GM10266 (cell line): ENCODE results near the gene CT45A9.
"Not testable (repeated sequence)": the region's sequence is repeated elsewhere in the genome, so short reads cannot be mapped to it uniquely, and the experiment has no call there.

ENCODE experiments used
- DNase-seq: peaks from one replicate; pipeline ENCODE4 v3.0.0; 2012; ENCODE audit errors: extremely low spot score
- TF ChIP-seq, protein P1 (sequence below): IDR thresholded peaks from 2 replicates; pipeline ENCODE4 v1.5.1; 2012; ENCODE audit warnings: mild to moderate bottlenecking, low read depth; ENCODE audit not compliant: control insufficient read depth, insufficient read depth; ENCODE audit errors: missing control alignments

The CT45A9 gene

DNA sequence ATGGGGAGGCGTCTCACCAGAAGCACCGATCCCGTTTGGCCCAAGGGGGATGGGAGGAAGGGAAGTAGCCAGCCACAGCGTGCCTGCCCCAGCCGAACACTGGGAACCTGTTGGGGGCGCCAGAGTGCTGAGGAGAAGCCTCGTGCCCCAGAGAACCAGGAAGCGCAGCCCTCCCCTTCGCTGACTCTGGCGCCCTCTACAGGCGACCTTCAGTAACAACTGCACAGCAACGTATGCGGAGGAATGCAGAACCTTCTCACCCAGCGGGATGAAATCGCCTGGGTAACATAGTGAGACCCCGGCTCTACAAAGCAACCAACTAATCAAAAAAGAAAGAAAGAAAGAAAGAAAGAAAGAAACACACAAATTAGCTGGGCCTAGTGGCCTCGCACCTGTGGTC, at the start of gene CT45A9:
CT45A9 (minus strand) TSS at position 101 of the 400 bp plus-strand sequence. CDS start 3,751 bp downstream, outside the sequence.
- not testable (repeated sequence) for DNase-seq

- not testable (repeated sequence) for DNase-seq
These were observed 48.9 kb upstream of the CT45A9 start for GRCh38 chrX:135920516-135920915.

DNA sequence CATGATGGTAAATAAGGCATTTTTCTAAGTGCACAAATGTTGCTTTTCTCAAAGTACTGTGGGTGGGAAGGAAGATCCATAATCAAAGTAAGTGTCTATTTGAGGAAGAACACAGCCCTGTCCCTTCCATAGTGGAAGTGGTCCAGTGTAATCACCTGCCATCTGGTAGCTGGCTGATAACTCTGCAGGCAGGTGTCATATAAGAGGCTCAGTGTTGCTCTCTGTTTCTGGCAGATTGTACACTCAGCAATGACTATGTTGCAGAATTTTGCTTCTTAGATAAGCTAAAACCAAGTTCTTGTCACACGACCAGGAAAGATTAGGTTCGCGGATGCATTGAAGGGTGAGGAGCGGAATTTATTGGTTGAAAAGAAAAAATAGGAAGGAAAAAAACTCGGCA, 42.8 kb upstream of the CT45A9 start:
- TF ChIP-seq, protein P1, sequence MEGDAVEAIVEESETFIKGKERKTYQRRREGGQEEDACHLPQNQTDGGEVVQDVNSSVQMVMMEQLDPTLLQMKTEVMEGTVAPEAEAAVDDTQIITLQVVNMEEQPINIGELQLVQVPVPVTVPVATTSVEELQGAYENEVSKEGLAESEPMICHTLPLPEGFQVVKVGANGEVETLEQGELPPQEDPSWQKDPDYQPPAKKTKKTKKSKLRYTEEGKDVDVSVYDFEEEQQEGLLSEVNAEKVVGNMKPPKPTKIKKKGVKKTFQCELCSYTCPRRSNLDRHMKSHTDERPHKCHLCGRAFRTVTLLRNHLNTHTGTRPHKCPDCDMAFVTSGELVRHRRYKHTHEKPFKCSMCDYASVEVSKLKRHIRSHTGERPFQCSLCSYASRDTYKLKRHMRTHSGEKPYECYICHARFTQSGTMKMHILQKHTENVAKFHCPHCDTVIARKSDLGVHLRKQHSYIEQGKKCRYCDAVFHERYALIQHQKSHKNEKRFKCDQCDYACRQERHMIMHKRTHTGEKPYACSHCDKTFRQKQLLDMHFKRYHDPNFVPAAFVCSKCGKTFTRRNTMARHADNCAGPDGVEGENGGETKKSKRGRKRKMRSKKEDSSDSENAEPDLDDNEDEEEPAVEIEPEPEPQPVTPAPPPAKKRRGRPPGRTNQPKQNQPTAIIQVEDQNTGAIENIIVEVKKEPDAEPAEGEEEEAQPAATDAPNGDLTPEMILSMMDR, result no peak
- DNase-seq, result no peak

DNA sequence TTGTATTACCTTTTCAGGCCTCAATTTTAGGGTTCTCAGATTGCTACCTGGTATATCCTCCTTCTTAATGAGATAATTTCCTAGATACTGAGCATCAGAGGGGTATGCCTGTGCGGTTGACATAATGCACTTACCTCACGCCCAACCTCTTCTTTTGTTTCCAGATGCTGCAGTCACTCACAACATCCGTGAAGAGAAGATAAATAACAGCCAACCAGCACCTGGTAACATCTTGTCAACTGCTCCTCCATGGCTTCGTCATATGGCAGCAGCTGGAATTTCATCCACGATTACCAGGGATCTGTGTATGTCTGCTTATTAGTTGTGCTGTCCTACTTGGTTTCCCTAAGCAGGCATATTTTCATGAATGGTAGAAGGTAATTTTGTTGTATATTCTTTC, 38.6 kb upstream of the CT45A9 start:
- TF ChIP-seq, protein P1, result no peak

DNA sequence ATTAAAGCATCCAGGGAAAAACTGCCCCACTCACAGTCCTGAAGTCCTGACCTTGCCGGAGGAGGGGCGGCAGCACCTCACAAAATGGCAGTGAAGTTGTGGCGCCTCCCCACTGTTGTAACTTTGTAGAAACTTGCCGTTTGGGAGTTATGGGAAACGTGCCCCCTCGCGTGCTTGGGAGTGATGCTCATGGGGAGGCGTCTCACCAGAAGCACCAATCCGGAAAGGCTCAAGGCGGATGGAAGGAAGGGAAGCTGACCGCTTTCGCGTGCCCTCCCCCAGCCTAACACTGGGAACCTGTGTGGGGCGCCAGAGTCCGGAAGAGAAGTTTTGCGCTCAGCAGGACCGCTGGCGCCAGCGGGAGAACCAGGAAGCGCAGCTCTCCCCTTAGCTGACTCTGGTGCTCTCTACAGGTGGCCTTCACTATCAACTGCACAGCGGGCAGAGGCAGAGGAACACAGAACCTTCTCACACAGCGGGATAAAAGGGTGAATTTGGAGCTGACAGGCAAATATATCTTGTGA, 21.7 kb upstream of the CT45A9 start, which contains the start of the genes CT45A10 and SAGE1:
CT45A10 (minus strand) TSS at position 151 of the 524 bp plus-strand sequence. CDS start 8,100 bp downstream, outside the sequence.
SAGE1 (plus strand) TSS at position 423 of the 524 bp plus-strand sequence. CDS start 2,527 bp downstream, outside the sequence.
- no peak for DNase-seq
- TF ChIP-seq, protein P1, result no peak

More for the DNA sequence above, 38.6 kb upstream of the CT45A9 start:
- no peak for DNase-seq

GRCh38 chrX:135892781-135893180, 21.2 kb upstream of the CT45A9 start:
- no peak for DNase-seq
- TF ChIP-seq, protein P1, result no peak

DNA sequence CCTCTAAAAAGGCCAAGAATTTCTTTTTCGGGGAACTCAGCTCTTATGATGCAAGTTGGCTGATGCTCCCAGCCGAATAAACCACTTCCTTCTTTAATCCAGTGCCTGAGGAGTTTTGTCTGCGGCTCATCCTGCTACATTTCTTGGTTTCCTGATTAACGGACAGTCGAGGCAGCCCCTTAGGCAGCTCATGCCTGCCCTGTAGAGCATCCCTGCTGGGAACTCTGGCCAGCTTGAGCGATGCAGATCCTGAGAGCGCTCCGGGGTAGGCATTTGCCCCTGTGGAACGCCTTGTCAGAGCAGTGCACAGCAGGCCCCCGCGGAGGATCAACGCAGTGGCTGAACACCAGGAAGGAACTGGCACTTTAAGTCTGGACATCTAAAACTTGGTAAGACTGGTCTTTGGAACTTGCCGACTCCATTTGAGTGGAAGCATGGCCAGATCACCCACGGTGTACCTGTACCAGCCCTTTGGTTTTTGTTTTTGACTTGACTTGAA, 18.5 kb upstream of the CT45A9 start:
- no peak for DNase-seq
- TF ChIP-seq, protein P1, result no peak

DNA sequence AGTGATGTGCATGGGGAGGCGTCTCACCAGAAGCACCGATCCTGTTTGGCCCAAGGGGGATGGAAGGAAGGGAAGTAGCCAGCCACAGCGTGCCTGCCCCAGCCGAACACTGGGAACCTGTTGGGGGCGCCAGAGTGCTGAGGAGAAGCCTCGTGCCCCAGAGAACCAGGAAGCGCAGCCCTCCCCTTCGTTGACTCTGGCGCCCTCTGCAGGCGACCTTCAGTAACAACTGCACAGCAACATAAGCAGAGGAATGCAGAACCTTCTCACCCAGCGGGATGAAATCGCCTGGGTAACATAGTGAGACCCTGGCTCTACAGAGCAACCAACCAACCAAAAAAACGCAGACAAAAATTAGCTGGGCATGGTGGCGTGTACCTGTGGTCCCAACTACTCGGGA, 17.4 kb upstream of the CT45A9 start:
- not testable (repeated sequence) for DNase-seq
- TF ChIP-seq, protein P1, result peak; percentile 33

GRCh38 chrX:135888230-135888629, 16.6 kb upstream of the CT45A9 start:
- not testable (repeated sequence) for DNase-seq

DNA sequence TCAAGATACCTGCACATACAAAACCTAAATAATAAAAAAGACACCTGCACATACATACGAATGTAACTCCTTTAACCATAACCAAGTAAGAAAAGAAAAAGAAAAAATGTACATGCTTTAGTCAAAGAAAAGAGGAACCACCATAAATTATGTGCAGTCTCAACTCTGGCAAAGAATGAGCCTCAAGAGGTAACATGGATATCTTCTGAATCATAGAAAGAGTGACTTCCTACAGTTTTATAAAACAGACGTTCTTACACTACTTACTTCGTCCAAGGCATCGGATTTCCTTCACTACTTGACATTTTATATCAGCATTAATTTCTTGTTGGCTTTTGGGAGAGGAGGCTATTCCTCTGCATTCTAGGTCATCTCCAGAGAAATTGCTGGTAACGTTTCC, 11.1 kb upstream of the CT45A9 start:
- not testable (repeated sequence) for DNase-seq

DNA sequence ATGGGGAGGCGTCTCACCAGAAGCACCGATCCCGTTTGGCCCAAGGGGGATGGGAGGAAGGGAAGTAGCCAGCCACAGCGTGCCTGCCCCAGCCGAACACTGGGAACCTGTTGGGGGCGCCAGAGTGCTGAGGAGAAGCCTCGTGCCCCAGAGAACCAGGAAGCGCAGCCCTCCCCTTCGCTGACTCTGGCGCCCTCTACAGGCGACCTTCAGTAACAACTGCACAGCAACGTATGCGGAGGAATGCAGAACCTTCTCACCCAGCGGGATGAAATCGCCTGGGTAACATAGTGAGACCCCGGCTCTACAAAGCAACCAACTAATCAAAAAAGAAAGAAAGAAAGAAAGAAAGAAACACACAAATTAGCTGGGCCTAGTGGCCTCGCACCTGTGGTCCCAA, 17.2 kb downstream of the CT45A9 start, which contains the start of gene CT45A8:
CT45A8 (minus strand) TSS at position 101 of the 400 bp plus-strand sequence. CDS start 3,755 bp downstream, outside the sequence.
- DNase-seq, result not testable (repeated sequence)

DNA sequence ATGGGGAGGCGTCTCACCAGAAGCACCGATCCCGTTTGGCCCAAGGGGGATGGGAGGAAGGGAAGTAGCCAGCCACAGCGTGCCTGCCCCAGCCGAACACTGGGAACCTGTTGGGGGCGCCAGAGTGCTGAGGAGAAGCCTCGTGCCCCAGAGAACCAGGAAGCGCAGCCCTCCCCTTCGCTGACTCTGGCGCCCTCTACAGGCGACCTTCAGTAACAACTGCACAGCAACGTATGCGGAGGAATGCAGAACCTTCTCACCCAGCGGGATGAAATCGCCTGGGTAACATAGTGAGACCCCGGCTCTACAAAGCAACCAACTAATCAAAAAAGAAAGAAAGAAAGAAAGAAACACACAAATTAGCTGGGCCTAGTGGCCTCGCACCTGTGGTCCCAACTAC, 34.4 kb downstream of the CT45A9 start, which contains the start of gene CT45A7:
CT45A7 (minus strand) TSS at position 101 of the 400 bp plus-strand sequence. CDS start 3,747 bp downstream, outside the sequence.
- not testable (repeated sequence) for DNase-seq
